H9 (cell line): Measurements from ENCODE around the gene CLCN5. TPM values are rescaled to one million over a fixed set of nuclear protein-coding genes. Genes with fewer than 3 reads are reported as not detected.

Experiments
- DNase-seq: peaks from one replicate; pipeline ENCODE4 v3.0.0-alpha.2; 2017
- H2AFZ ChIP-seq: one replicate; pipeline ENCODE4 v1.6.1; 2013; ENCODE audit warnings: mild to moderate bottlenecking, low read length, control low read depth, moderate library complexity
- H2AK5ac ChIP-seq: 2 replicates; pipeline ENCODE4 v1.6.1; 2013; ENCODE audit warnings: low read length, control low read depth, mixed read lengths; ENCODE audit not compliant: insufficient read length
- H2BK120ac ChIP-seq: one replicate; pipeline ENCODE4 v1.6.1; 2013; ENCODE audit warnings: low read depth, mild to moderate bottlenecking, low read length, control low read depth, inconsistent platforms; ENCODE audit not compliant: poor library complexity, severe bottlenecking
- H2BK12ac ChIP-seq: 2 replicates; pipeline ENCODE4 v1.6.1; 2013; ENCODE audit warnings: low read length, control low read depth, mixed read lengths, low read depth; ENCODE audit not compliant: insufficient read length
- H2BK15ac ChIP-seq: 2 replicates; pipeline ENCODE4 v1.6.1; 2013; ENCODE audit warnings: low read depth, low read length, control low read depth
- H2BK20ac ChIP-seq: one replicate; pipeline ENCODE4 v1.6.1; 2013; ENCODE audit warnings: low read depth, mild to moderate bottlenecking, low read length, control low read depth, inconsistent platforms; ENCODE audit not compliant: poor library complexity, severe bottlenecking
- H2BK5ac ChIP-seq: 2 replicates; pipeline ENCODE4 v1.6.1; 2013; ENCODE audit warnings: low read length, control low read depth, mixed read lengths; ENCODE audit not compliant: insufficient read length
- H3K14ac ChIP-seq: 2 replicates; pipeline ENCODE4 v1.6.1; 2013; ENCODE audit warnings: low read length, control low read depth; ENCODE audit not compliant: insufficient read depth
- H3K18ac ChIP-seq: 2 replicates; pipeline ENCODE4 v1.6.1; 2013; ENCODE audit warnings: low read depth, mild to moderate bottlenecking, mixed read lengths, low read length, control low read depth; ENCODE audit not compliant: insufficient read length
- H3K23ac ChIP-seq: 2 replicates; pipeline ENCODE4 v1.6.1; 2013; ENCODE audit warnings: low read length, control low read depth, mixed read lengths, low read depth; ENCODE audit not compliant: insufficient read length
- H3K23me2 ChIP-seq: 2 replicates; pipeline ENCODE4 v1.6.1; 2013; ENCODE audit warnings: low read depth, mild to moderate bottlenecking, mixed read lengths, low read length, control low read depth; ENCODE audit not compliant: insufficient read length, poor library complexity, severe bottlenecking
- H3K27ac ChIP-seq: 2 replicates; pipeline ENCODE4 v1.5.1; 2013; ENCODE audit warnings: low read length, control low read depth, mixed read lengths, low read depth; ENCODE audit not compliant: insufficient read length
- H3K27me3 ChIP-seq: 2 replicates; pipeline ENCODE4 v1.6.1; 2013; ENCODE audit warnings: low read length, control low read depth, inconsistent platforms; ENCODE audit not compliant: insufficient read depth
- H3K4ac ChIP-seq: 2 replicates; pipeline ENCODE4 v1.6.1; 2013; ENCODE audit warnings: low read depth, mild to moderate bottlenecking, control low read depth, inconsistent platforms, low read length, moderate library complexity
- H3K4me1 ChIP-seq: 2 replicates; pipeline ENCODE4 v1.6.1; 2013; ENCODE audit warnings: low read length, control low read depth, inconsistent platforms; ENCODE audit not compliant: insufficient read depth
- H3K4me2 ChIP-seq: 2 replicates; pipeline ENCODE4 v1.6.1; 2013; ENCODE audit warnings: low read length, control low read depth, mixed read lengths; ENCODE audit not compliant: insufficient read length, insufficient read depth
- H3K56ac ChIP-seq: 2 replicates; pipeline ENCODE4 v1.6.1; 2013; ENCODE audit warnings: low read depth, mild to moderate bottlenecking, mixed read lengths, low read length, control low read depth; ENCODE audit not compliant: insufficient read length
- H3K79me1 ChIP-seq: 2 replicates; pipeline ENCODE4 v1.6.1; 2013; ENCODE audit warnings: low read depth, mild to moderate bottlenecking, moderate library complexity, low read length, control low read depth, inconsistent platforms; ENCODE audit not compliant: insufficient read depth, poor library complexity, severe bottlenecking
- H3K79me2 ChIP-seq: 2 replicates; pipeline ENCODE4 v1.6.1; 2013; ENCODE audit warnings: low read length, control low read depth, inconsistent platforms; ENCODE audit not compliant: insufficient read depth
- H3K9ac ChIP-seq: 2 replicates; pipeline ENCODE4 v1.6.1; 2013; ENCODE audit warnings: low read length, control low read depth, mixed read lengths; ENCODE audit not compliant: insufficient read length; ENCODE audit errors: extremely low read depth
- H3K9me3 ChIP-seq: one replicate; pipeline ENCODE4 v1.6.1; 2013; ENCODE audit warnings: low read depth, low read length, inconsistent platforms; ENCODE audit not compliant: control insufficient read depth
- H3T11ph ChIP-seq: one replicate; pipeline ENCODE4 v1.6.1; 2013; ENCODE audit warnings: mild to moderate bottlenecking, low read length, control low read depth, inconsistent platforms
- H4K20me1 ChIP-seq: one replicate; pipeline ENCODE4 v1.6.1; 2013; ENCODE audit not compliant: control insufficient read depth, insufficient read length, insufficient read depth
- H4K5ac ChIP-seq: 2 replicates; pipeline ENCODE4 v1.6.1; 2013; ENCODE audit warnings: low read depth, mild to moderate bottlenecking, mixed read lengths, low read length, control low read depth; ENCODE audit not compliant: insufficient read length
- H4K8ac ChIP-seq: replicated peaks from 2 replicates; pipeline ENCODE4 v1.6.1; 2013; ENCODE audit warnings: low read length, control low read depth, mixed read lengths, low read depth; ENCODE audit not compliant: insufficient read length
- H4K91ac ChIP-seq: 2 replicates; pipeline ENCODE4 v1.6.1; 2013; ENCODE audit warnings: low read depth, mild to moderate bottlenecking, moderate library complexity, mixed read lengths, low read length, control low read depth; ENCODE audit not compliant: insufficient read length
- H3K27ac Mint-ChIP-seq, 3 experiments: 2 replicates in 2 of 3; 3 replicates in 1 of 3; pipeline ENCODE4 v1.8.0; 2020 to 2021; ENCODE audit warnings: mixed read lengths in 3 of 3, mild to moderate bottlenecking in 1 of 3, moderate library complexity in 1 of 3
- H3K27me3 Mint-ChIP-seq: 2 replicates; pipeline ENCODE4 v1.8.0; 2021; ENCODE audit warnings: low read depth, mild to moderate bottlenecking, moderate library complexity, mixed read lengths
- H3K36me3 Mint-ChIP-seq, 3 experiments: 2 replicates in 2 of 3; 3 replicates in 1 of 3; pipeline ENCODE4 v1.8.0; 2020 to 2021; ENCODE audit warnings: low read depth in 3 of 3, mixed read lengths in 3 of 3; ENCODE audit not compliant: insufficient read depth in 1 of 3
- H3K4me1 Mint-ChIP-seq, 2 experiments: 2 replicates each; pipeline ENCODE4 v1.8.0; 2020; ENCODE audit warnings: mixed read lengths in 2 of 2
- H3K4me3 Mint-ChIP-seq, 2 experiments: 2 replicates in 1 of 2; 3 replicates in 1 of 2; pipeline ENCODE4 v1.8.0; 2020 to 2021; ENCODE audit warnings: mild to moderate bottlenecking in 2 of 2, mixed read lengths in 2 of 2, moderate library complexity in 1 of 2
- H3K9me3 Mint-ChIP-seq, 2 experiments: 2 replicates in 1 of 2; 3 replicates in 1 of 2; pipeline ENCODE4 v1.8.0; 2020; ENCODE audit warnings: mild to moderate bottlenecking in 2 of 2, mixed read lengths in 2 of 2, moderate library complexity in 1 of 2
- CTCF ChIP-seq: fragments of 200-600 bp; sonication (generic); conservative IDR thresholded peaks from 3 replicates; pipeline ENCODE4 v1.8.0; 2021; ENCODE audit warnings: antibody characterized with exemption, mild to moderate bottlenecking
- total RNA-seq: library from RNA; stranded (reverse); gene quantifications from 2 replicates; pipeline ENCODE4 v1.2.1, GENCODE V29; 2021

CLCN5 gene
- total RNA-seq, 1 experiment from 2014 or later = 5.9 TPM

DNA sequence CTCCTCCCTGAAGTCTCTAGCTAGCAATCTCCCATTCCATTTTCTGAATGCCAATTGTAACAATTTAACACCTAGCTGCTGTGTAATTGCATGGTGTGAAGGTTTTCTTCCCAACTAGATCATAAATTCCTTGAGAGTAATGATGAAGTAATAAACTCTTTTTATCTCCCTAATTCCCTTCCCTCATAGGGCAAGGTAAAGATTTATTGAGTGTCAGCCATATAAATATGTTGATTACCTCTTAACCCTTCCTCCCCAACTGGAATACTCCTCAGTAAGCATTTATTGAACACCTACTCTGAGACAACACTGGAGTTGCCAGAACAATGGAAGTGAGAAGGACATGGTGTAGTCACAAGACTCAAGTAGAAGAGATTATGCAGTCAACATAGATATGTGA is 112.7 kb downstream of the CLCN5 start:
- Histone ChIP-seq H3K4ac (no peak overlapping the region), H3K9me3 (no peaks in the 10 kb centered on the region), H2BK15ac (no peak overlapping the region), H3K4me2 (no peak overlapping the region), H4K91ac (no peak overlapping the region), H3K56ac (no peak overlapping the region), H2BK20ac (no peak overlapping the region), H3K27ac (no peak overlapping the region), H2AK5ac (no peak overlapping the region), H3K79me1 (no peaks in the 10 kb centered on the region), H2BK12ac (no peak overlapping the region), H3K9ac (no peak overlapping the region), H4K8ac (no peak overlapping the region), H4K20me1 (no peaks in the 10 kb centered on the region), H2BK120ac (no peak overlapping the region), H3K4me1 (no peaks in the 10 kb centered on the region), H3K79me2 (no peaks in the 10 kb centered on the region), H2BK5ac (no peak overlapping the region), H3K27me3 (no peaks in the 10 kb centered on the region), H3K14ac (no peak overlapping the region), H2AFZ (no peak overlapping the region), H3K23me2 (no peaks in the 10 kb centered on the region), H3K23ac (no peak overlapping the region), H4K5ac (no peak overlapping the region), H3K18ac (no peak overlapping the region), H3T11ph (no peak overlapping the region)
- H3K4me3 Mint-ChIP-seq = no peak overlapping the region
- DNase-seq = no peak
- no peak for TF ChIP-seq CTCF
- H3K27ac Mint-ChIP-seq = no peak overlapping the region
- no peaks in the 10 kb centered on the region for H3K27me3 Mint-ChIP-seq
- no peaks in the 10 kb centered on the region for H3K4me1 Mint-ChIP-seq
- H3K36me3 Mint-ChIP-seq = peaks cover 0 to 4% (median 2%) of the 10 kb centered on the region in 3 experiments; a peak in 3 of 7 replicates
- peaks cover 41 to 45% of the 10 kb centered on the region in 2 experiments for H3K9me3 Mint-ChIP-seq
